CD4-positive, alpha-beta T cell treated with Interleukin-10 for 1 hour (primary cell): ENCODE results near the gene ASIC3.

ENCODE experiments used
- DNase-seq: peaks from one replicate; pipeline ENCODE4 v3.0.0-alpha.2; 2020

Gene ASIC3

DNA sequence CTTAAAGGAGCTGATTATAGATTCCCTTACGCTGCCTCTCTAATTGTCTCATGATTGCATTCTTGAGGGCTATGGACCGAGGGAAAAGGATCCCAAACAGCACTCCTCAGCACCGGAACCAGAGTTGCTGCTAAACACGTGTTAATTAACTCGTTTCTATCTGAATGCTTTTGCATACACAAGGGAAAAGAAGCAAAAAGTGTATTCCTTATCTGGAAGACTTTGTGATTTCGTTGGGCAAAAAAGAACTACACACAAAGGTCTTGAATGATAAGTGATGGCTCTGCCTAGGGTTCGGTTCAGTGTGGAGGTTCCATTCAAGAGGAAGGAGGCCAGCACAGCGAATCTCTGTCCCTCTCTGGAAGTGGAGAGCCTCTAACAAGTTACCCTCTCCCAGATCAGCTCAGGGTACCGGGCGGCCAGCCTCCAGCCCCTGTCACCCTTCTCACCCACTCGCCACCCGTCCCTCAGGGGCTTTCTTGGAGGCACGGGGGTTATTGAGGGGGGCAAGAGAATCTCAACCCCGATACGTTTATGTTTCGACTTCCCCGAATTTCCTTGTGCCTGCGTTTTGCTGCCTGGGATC lies 10.5 kb downstream of the ASIC3 start:
- peak; percentile 24 for DNase-seq

- peak; percentile 75 for DNase-seq
These were observed 11.2 kb downstream of the ASIC3 start, which contains the start of gene SLC4A2 for GRCh38 chr7:151059367-151060112. Gene SLC4A2, plus strand, starts transcription at chr7:151059589. Its CDS starts 2,399 bp downstream, at chr7:151061988.

DNA sequence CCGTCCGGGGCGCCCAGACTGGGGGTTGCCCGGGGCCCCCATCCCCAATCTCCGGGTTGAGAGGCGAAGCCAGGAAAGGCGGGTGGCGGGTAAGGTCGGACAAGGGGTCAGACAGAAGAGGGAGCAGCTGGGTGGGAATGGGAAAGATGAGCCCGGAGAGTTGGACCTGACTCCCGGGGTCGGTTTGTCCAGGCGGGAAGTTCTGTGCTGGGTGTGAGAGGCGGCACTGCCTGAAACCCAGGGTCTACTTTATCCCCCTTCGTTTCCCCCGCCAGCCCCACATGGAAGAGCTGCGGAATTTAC lies 11.7 kb downstream of the ASIC3 start:
- no peak for DNase-seq

DNA sequence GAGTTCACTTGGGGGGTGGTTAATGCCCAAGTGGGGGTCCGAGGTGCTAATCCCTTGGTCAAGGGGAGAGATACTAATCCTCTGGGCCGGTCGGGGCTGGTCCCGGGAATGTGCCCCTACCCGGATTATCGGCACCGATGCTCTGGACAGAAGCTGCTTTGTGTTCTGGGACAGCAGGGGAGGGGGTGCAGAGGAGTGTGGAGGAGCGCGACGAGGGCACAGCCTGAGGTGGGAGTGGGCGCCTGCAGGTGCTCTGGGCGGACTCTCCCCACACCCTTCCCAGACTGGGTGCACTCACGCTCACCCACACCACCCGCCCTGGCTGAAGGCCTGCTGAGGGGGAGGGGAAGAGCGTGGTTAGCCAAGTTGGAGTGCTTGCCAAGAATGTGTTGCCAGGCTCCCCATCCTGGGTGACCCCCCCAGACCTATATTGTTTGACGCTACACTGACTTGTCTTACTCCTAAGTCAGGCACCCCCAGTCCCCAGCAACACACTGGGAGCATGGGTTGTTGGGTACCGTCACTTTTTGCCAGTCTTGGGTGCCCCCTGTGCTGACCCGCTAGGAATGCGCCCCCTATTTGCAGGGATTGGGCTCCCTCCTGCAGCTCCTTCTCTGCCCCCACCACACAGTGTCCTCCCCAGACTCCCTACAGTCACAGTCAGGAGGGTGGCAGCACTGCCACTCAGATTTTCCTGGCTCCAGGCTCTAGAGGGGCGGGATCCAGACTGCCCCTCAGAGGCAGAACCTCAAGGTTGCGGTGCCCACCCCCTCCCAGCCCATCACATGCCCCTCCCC lies 12.3 kb downstream of the ASIC3 start:
- DNase-seq = no peak

DNA sequence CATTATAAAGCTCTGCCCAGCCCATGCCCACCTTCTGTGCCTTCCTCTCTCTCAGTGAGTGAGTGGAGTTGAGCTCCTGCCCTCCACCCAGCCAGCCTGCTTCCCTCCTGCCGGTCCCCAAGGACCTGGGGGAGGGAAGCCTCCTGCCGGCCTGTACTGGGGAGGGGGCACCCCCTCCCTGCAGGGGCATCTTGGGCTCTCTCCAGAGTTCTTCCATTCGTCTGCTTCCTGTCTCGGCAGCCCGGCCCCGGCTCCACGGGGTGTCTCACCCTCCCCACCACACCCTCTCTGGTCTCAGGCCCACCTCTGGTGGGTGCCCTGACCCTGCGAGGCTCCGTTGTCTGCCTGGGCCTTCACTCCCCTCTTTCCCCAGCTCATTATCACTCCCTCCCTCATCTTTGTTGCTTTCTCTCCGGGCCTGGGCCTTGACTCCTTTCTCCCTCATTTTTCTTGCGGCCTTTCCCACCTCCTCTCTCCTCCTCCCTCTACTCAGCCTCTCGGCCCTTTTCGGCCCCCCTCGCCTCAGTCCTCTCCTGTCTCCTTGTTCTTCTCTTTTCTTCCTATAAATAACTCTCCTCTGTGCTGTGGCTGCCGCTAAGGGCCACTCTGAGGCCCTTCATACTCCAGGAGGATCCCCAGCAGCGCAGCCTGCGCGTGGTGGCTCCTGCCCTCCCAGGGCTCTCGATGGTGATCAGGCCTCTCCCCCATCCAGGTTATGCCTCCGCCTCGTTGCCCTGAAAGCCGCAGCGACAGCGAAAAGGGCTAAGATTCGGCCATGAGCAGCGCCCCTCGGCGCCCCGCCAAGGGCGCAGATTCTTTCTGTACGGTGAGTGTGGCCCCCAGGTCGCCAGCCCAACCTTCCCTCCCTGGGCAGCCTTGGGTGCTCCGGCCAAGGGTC lies 13.1 kb downstream of the ASIC3 start:
- DNase-seq = no peak

DNA sequence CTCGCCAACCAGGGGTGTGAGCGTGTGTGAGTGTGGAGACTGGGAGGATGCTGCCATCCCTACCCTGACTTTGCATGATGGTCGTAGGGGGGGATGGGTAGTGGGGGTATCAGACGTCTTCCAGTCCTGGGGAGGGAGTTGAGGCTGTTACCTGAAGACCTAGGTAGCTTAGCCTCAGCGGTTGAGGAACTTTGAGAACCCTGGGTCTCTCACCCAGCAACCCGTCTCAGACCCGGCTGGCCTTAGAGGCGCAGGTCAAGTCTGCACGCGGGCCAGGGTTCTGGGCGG lies 13.7 kb downstream of the ASIC3 start:
- DNase-seq = no peak

GRCh38 chr7:151062399-151063211 lies 14.3 kb downstream of the ASIC3 start:
- no peak for DNase-seq

DNA sequence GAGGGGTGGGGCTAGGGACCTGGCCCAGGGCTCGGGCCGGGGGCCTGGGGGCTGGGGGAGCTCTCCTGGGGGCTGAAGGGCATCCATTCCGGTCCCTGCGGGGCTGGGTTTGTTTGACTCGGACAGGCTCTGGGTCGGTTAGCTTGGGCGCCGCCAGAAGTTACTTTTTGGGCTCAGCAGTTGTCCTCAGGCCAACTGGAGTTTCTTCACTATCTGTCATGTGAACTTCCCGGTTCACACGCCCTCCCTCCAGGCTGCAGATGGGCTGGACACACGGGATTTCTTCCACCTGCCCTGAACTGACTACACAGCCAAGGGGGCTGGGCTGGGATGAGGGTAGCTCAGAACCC lies 14.9 kb downstream of the ASIC3 start:
- no peak for DNase-seq

- no peak for DNase-seq
These were observed 16.1 kb downstream of the ASIC3 start for GRCh38 chr7:151064454-151064853.

DNA sequence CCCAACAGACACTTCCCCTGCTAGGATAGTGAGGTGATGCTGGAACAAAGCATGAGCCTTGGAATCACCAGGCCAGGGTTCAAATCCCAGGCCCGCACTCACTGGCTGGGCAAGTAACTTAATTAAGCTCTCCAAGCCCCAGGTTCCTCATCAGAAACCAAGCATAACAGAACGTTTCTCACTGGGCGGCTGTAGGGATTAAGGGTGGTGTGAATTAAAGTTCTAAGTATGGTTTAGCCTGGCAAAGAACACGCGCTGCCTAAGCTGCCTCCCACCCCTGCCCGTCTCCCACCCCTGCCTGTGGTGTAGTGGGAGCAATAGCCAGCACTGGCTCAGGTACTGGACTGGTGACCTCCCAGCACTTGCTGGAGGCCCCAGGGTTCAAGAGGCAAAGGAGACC lies 16.7 kb downstream of the ASIC3 start:
- no peak for DNase-seq

DNA sequence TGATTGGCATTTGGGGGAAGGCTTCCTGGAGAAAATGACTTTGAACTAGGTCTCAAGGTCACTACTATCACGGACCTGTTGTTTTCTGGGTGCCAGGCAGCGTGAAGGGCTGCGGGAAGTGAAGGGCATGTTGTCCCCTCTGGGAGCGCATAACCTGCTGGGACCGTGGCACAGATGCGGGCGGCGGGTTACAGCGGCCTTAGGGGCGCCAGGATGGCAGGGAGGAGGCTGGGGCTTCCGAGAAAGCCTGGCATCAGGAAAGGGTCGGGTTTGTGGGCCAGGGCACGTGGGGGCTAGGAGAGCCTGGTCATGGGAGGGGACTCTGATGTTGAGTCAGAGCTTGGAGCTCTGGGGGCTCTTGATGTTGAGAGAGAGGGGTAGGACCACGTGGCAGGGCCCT lies 17.2 kb downstream of the ASIC3 start:
- DNase-seq = no peak

DNA sequence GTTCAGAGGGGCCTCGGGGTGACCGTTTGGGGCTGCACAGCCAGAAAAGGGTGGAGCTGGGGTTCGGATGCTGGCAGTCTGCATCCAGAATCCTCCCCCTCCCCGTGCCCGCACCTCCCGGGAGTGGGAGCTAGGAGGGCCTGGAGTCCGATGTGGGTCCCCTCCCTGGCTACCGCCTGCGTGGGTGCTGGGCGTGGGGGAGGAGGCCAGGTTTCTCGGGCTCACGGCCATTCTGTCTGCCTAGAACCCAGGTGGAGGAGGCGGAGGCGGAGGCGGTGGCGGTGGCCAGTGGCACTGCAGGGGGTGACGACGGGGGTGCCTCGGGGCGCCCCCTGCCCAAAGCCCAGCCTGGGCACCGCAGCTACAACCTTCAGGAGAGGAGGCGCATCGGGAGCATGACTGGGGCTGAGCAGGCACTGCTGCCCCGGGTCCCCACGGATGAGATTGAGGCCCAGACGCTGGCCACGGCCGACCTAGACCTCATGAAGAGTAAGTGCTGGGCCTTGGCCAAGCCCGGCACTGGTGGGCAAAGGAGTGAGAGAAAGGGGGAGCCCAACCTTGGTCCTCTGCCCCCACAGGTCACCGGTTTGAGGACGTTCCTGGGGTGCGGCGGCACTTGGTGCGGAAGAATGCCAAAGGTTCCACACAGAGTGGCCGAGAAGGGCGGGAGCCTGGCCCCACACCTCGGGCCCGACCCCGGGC lies 18.1 kb downstream of the ASIC3 start:
- no peak for DNase-seq

DNA sequence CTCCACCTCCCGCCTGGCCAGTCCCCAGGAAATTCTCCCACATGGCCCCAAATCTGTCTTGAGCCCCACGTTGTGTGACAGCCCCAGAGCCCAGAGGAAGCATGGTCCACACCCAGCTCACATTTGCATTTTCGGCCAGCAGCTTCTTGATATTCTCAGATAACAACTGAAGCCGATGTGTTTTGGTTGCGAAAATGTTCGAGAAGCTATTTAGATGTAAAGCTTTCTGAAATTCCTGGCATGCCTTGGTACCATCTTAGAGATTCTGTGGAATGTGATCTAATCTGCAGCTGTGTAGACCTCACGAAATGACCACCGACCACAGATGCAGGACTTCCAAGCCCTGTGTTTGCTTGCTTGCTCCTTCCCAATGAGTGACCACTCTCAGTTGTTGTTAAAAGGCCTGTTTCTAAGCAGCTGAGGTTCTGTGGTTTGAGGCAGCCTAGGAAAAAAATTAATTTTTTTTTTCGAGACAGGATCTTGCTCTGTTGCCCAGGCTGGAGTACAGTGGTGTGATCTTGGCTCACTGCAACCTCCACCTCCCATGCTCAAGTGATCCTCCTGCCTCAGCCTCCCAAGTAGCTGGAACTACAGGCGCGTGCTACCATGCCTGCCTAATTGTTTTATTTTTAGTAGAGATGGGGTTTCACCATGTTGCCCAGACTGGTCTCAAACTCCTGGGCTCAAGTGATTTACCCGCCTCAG lies 19.9 kb downstream of the ASIC3 start:
- no peak for DNase-seq

- no peak for DNase-seq
These were observed 21.7 kb downstream of the ASIC3 start for GRCh38 chr7:151069841-151070573.

GRCh38 chr7:151070574-151070960 lies 22.2 kb downstream of the ASIC3 start:
- DNase-seq = no peak

DNA sequence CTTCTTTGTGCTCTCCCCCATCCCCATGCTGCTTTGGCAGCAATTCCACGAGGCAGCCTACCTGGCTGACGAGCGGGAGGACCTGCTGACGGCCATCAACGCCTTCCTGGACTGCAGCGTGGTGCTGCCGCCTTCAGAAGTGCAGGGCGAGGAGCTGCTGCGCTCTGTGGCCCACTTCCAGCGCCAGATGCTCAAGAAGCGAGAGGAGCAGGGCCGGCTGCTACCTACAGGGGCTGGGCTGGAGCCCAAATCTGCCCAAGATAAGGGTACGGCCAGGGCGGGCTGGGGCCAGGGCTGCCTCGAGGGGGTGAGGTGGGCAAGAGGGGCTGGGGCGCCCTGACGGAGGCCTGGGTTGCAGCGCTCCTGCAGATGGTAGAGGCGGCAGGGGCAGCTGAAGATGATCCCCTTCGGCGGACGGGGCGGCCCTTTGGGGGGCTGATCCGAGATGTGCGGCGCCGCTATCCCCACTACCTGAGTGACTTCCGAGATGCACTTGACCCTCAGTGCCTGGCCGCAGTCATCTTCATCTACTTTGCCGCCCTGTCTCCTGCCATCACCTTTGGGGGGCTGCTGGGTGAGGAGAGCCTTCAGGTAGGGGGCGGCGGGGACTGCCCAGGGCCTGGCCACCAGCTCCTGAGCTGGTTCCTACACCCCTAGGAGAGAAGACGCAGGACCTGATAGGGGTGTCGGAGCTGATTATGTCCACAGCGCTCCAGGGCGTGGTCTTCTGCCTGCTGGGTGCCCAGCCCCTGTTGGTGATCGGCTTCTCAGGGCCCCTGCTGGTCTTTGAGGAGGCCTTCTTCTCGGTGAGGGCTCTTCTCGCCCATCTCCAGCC lies 22.9 kb downstream of the ASIC3 start:
- DNase-seq = no peak

DNA sequence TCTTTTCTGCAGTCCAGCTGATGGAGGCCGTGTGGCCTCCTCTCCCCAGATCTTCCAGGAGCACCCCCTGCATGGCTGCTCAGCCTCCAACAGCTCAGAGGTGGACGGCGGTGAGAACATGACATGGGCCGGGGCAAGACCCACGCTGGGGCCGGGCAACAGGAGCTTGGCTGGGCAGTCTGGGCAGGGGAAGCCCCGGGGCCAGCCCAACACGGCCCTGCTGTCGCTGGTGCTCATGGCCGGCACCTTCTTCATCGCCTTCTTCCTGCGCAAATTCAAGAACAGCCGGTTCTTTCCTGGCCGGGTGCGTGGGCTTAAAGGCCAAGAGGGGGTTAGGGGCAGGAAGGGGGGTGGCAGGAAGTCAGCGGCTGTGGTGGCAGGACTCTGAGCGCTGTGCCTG lies 25.7 kb downstream of the ASIC3 start:
- DNase-seq = no peak

- DNase-seq = no peak
These were observed 26.7 kb downstream of the ASIC3 start for GRCh38 chr7:151074817-151075661.

DNA sequence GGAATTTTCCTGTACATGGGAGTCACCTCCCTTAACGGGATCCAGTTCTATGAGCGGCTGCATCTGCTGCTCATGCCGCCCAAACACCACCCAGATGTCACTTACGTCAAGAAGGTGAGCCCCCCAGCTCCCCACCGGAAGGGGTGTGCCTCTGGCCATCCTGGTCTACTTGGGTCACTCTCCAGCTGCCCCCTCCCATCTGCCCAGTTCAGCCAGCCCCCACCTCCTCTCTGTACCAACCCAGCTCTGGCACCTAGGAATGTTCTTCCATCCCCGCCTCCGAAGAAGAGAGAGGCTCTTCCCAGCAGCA lies 27.3 kb downstream of the ASIC3 start:
- DNase-seq = no peak
